PFSK-1 (cell line): ENCODE data around the gene ZC3H18.

Source experiments
- FOXP2 ChIP-seq: optimal IDR thresholded peaks from 2 replicates; pipeline ENCODE3; 2011; ENCODE audit warnings: borderline replicate concordance, control low read depth, inconsistent platforms; ENCODE audit not compliant: insufficient read depth; ENCODE audit errors: extremely low read length, extremely low read depth
- POLR2AphosphoS5 ChIP-seq: IDR thresholded peaks from 2 replicates; pipeline ENCODE4 v1.6.1; 2012; ENCODE audit warnings: low read depth, mild to moderate bottlenecking, control low read depth, low read length, moderate library complexity
- REST ChIP-seq, 2 experiments: IDR thresholded peaks; 2 replicates each; pipeline versions ENCODE4 v1.6.1 to v1.8.0; 2011 to 2012; ENCODE audit warnings: low read depth in 2 of 2, low read length in 2 of 2, control low read depth in 1 of 2, inconsistent platforms in 1 of 2, mild to moderate bottlenecking in 1 of 2, moderate library complexity in 1 of 2; ENCODE audit not compliant: insufficient read depth in 1 of 2
- SIN3A ChIP-seq: IDR thresholded peaks from 2 replicates; pipeline ENCODE4 v1.6.1; 2012; ENCODE audit warnings: mild to moderate bottlenecking, low read length, moderate library complexity, borderline replicate concordance; ENCODE audit not compliant: insufficient read depth
- TAF1 ChIP-seq: IDR thresholded peaks from 2 replicates; pipeline ENCODE4 v1.6.1; 2012; ENCODE audit warnings: low read length, control low read depth, borderline replicate concordance; ENCODE audit not compliant: insufficient read depth

ZC3H18 gene

GRCh38 chr16:88645455-88645854, 75.3 kb downstream of the ZC3H18 start:
- no peak for TF ChIP-seq SIN3A
- no peak for TF ChIP-seq POLR2AphosphoS5
- no peak for TF ChIP-seq FOXP2
- no peak for TF ChIP-seq TAF1
- no peak for TF ChIP-seq REST (IDR thresholded peaks at IDR 0.05; ENCODE audit: insufficient read depth in 1 of 2, low read depth in 2 of 2, low read length in 2 of 2)

GRCh38 chr16:88645941-88646340, 75.7 kb downstream of the ZC3H18 start:
- TF ChIP-seq POLR2AphosphoS5 (no peak), FOXP2 (no peak), REST (IDR thresholded peaks at IDR 0.05; ENCODE audit: insufficient read depth in 1 of 2, low read depth in 2 of 2, low read length in 2 of 2) (no peak), SIN3A (no peak), TAF1 (no peak)

- TF ChIP-seq POLR2AphosphoS5, result no peak
- TF ChIP-seq SIN3A, result no peak
- TF ChIP-seq FOXP2, result no peak
- no peak for TF ChIP-seq TAF1
- TF ChIP-seq REST (IDR thresholded peaks at IDR 0.05; ENCODE audit: insufficient read depth in 1 of 2, low read depth in 2 of 2, low read length in 2 of 2), result no peak
These were observed 76.3 kb downstream of the ZC3H18 start for GRCh38 chr16:88646345-88647034.

- TF ChIP-seq TAF1 (no peak), SIN3A (no peak), REST (IDR thresholded peaks at IDR 0.05; ENCODE audit: insufficient read depth in 1 of 2, low read depth in 2 of 2, low read length in 2 of 2) (no peak), POLR2AphosphoS5 (no peak), FOXP2 (no peak)
These were observed 77.2 kb downstream of the ZC3H18 start for GRCh38 chr16:88647178-88648070.
